ENCODE measurements around the gene MTMR6. TPM values are rescaled to one million over a fixed set of nuclear protein-coding genes. Genes with fewer than 3 reads are reported as not detected.

Gene MTMR6
- polyA plus RNA-seq, 1 donor from 2014 or later: 45.4 TPM

DNA sequence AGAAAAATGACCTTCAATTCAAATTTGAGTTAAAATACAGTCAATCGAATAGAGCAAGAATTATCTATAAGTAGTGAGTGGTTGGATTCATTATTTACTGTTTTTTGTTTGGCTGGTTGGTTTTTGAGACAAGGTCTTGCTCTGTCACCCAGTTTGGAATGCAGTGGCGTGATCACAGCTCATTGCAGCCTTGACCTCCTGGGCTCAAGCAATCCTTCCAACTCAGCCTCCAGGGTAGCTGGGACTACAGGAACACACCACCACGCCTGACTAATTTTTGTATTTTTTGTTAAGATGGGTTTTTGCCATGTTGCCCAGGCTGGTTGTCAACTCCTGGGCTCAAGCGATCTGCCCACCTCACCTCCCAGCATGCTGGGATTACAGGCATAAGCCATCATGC, 25.0 kb downstream of the MTMR6 start:
- H3K9me3 ChIP-seq (ENCODE audit: low read length): no peaks in the 10 kb centered on the region
- TF ChIP-seq SMC3 (conservative IDR thresholded peaks at IDR 0.05; ENCODE audit: poor library complexity): no peak
- no peak for TF ChIP-seq MXI1 (conservative IDR thresholded peaks at IDR 0.05; ENCODE audit: poor library complexity, severe bottlenecking)
- no peak overlapping the region for H3K4me3 ChIP-seq (ENCODE audit: low read length)

DNA sequence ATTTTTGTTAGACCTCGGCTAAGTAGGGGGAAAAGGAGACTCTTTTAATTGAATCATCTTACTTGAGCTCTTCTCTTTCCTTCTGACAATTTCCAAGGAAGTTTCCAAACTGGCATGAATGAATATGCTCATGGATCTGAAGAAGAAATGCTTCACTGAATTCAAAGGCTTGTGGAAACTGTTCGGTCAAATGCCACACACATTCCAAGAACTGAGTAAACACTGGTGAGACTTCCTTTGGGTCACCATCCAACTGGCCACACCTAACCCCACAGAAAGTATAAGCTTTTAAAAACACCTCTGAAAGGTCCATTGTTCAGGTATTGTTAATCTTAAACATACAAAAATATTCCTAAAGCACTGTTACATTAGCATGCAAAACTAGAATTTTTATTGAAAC, 33.6 kb downstream of the MTMR6 start:
- Histone ChIP-seq H3K27me3 (ENCODE audit: insufficient read depth, low read depth, low read length) (no peaks in the 10 kb centered on the region), H3K79me2 (replicated peaks; ENCODE audit: insufficient read depth, low read length) (no peaks in the 10 kb centered on the region), H3K36me3 (ENCODE audit: insufficient read depth, low read length) (peaks cover under 1% of the 10 kb centered on the region), H3F3A (ENCODE audit: insufficient read depth, low read length, poor library complexity, severe bottlenecking) (no peaks in the 10 kb centered on the region), H3K9ac (ENCODE audit: low read length) (no peak overlapping the region), H3K9me2 (ENCODE audit: insufficient read depth, low read length) (no peaks in the 10 kb centered on the region), H3K4me2 (ENCODE audit: low read length) (no peak overlapping the region), H3K27ac (ENCODE audit: low read length) (no peak overlapping the region), H2AFZ (ENCODE audit: low read depth, low read length) (no peak overlapping the region), H3K9me3 (ENCODE audit: low read length) (no peaks in the 10 kb centered on the region), H4K20me1 (ENCODE audit: insufficient read depth) (no peaks in the 10 kb centered on the region), H3K4me3 (ENCODE audit: low read length) (no peak overlapping the region)
- TF ChIP-seq RAD21 (conservative IDR thresholded peaks at IDR 0.05) (no peak), TAF1 (IDR thresholded peaks at IDR 0.05; ENCODE audit: low read depth) (no peak), SMC3 (conservative IDR thresholded peaks at IDR 0.05; ENCODE audit: poor library complexity) (no peak), EP300 (conservative IDR thresholded peaks at IDR 0.05; ENCODE audit: poor library complexity, severe bottlenecking) (no peak), MXI1 (conservative IDR thresholded peaks at IDR 0.05; ENCODE audit: poor library complexity, severe bottlenecking) (no peak), EZH2 (IDR thresholded peaks at IDR 0.05; ENCODE audit: borderline replicate concordance, insufficient read depth, low read length, poor library complexity, severe bottlenecking) (no peak), REST (IDR thresholded peaks at IDR 0.05; ENCODE audit: borderline replicate concordance) (no peak)

More for the DNA sequence above, 25.0 kb downstream of the MTMR6 start:
- no peaks in the 10 kb centered on the region for H4K20me1 ChIP-seq (ENCODE audit: insufficient read depth)
- H3K27ac ChIP-seq (ENCODE audit: low read length): no peak overlapping the region
- no peak overlapping the region for H3K4me2 ChIP-seq (ENCODE audit: low read length)
- H3K9ac ChIP-seq (ENCODE audit: low read length): no peak overlapping the region
- no peaks in the 10 kb centered on the region for H3K27me3 ChIP-seq (ENCODE audit: insufficient read depth, low read depth, low read length)
- H3K9me2 ChIP-seq (ENCODE audit: insufficient read depth, low read length): no peaks in the 10 kb centered on the region
- H3K36me3 ChIP-seq (ENCODE audit: insufficient read depth, low read length): peaks cover 11% of the 10 kb centered on the region
- H3F3A ChIP-seq (ENCODE audit: insufficient read depth, low read length, poor library complexity, severe bottlenecking): no peaks in the 10 kb centered on the region
- no peaks in the 10 kb centered on the region for H3K79me2 ChIP-seq (replicated peaks; ENCODE audit: insufficient read depth, low read length)
- H2AFZ ChIP-seq (ENCODE audit: low read depth, low read length): no peak overlapping the region

- Histone ChIP-seq H3K36me3 (ENCODE audit: insufficient read depth, low read length) (peaks cover 5% of the 10 kb centered on the region), H3K9me3 (ENCODE audit: low read length) (no peaks in the 10 kb centered on the region), H3K9ac (ENCODE audit: low read length) (no peak overlapping the region), H3K4me2 (ENCODE audit: low read length) (no peak overlapping the region), H3K9me2 (ENCODE audit: insufficient read depth, low read length) (no peaks in the 10 kb centered on the region), H3K27me3 (ENCODE audit: insufficient read depth, low read depth, low read length) (no peaks in the 10 kb centered on the region), H4K20me1 (ENCODE audit: insufficient read depth) (no peaks in the 10 kb centered on the region), H2AFZ (ENCODE audit: low read depth, low read length) (no peak overlapping the region), H3K4me3 (ENCODE audit: low read length) (no peak overlapping the region), H3F3A (ENCODE audit: insufficient read depth, low read length, poor library complexity, severe bottlenecking) (no peaks in the 10 kb centered on the region), H3K79me2 (replicated peaks; ENCODE audit: insufficient read depth, low read length) (no peaks in the 10 kb centered on the region), H3K27ac (ENCODE audit: low read length) (no peak overlapping the region)
- TF ChIP-seq MXI1 (conservative IDR thresholded peaks at IDR 0.05; ENCODE audit: poor library complexity, severe bottlenecking): no peak
- TF ChIP-seq TAF1 (IDR thresholded peaks at IDR 0.05; ENCODE audit: low read depth): no peak
- no peak for TF ChIP-seq CTCF (IDR thresholded peaks at IDR 0.05; ENCODE audit: poor library complexity, severe bottlenecking)
- TF ChIP-seq EZH2 (IDR thresholded peaks at IDR 0.05; ENCODE audit: borderline replicate concordance, insufficient read depth, low read length, poor library complexity, severe bottlenecking): no peak
- no peak for TF ChIP-seq POLR2AphosphoS5 (IDR thresholded peaks at IDR 0.05)
- no peak for TF ChIP-seq SMC3 (conservative IDR thresholded peaks at IDR 0.05; ENCODE audit: poor library complexity)
- no peak for TF ChIP-seq REST (IDR thresholded peaks at IDR 0.05; ENCODE audit: borderline replicate concordance)
- no peak for TF ChIP-seq RAD21 (conservative IDR thresholded peaks at IDR 0.05)
- TF ChIP-seq EP300 (conservative IDR thresholded peaks at IDR 0.05; ENCODE audit: poor library complexity, severe bottlenecking): no peak
Observed at GRCh38 chr13:25252752-25253151, 34.5 kb downstream of the MTMR6 start.
